HEK293 (cell line): Measurements from ENCODE around the gene ANOS1.

Source experiments
- CTCF ChIA-PET: fragments of 350-600 bp; formaldehyde crosslinking; extraction: SDS; loops from one replicate; lab custom pipeline; 2021; ENCODE audit warnings: antibody characterized with exemption; lab: Yijun Ruan, JAX
- POLR2A ChIA-PET: fragments of 300-600 bp; formaldehyde crosslinking; extraction: SDS; loops from one replicate; lab custom pipeline; 2020; ENCODE audit warnings: antibody characterized with exemption, inconsistent platforms; lab: Yijun Ruan, JAX
- H3K27ac ChIP-seq: fragments of 200-500 bp; sonication (Bioruptor generic); 2 replicates; pipeline ENCODE4 v1.5.1; 2014; ENCODE audit warnings: low read depth, low read length, control low read depth, inconsistent platforms; ENCODE audit errors: extremely low read depth
- H3K36me3 ChIP-seq, 2 experiments: fragments of 200-500 bp in 1 of 2; sonication (Bioruptor generic) in 1 of 2; 1 replicate in 1 of 2; 2 replicates in 1 of 2; pipeline ENCODE4 v1.5.1; 2014 to 2017; ENCODE audit warnings: inconsistent platforms in 2 of 2, low read length in 2 of 2; ENCODE audit not compliant: control insufficient read depth in 2 of 2, insufficient read depth in 1 of 2
- H3K4me1 ChIP-seq: fragments of 200-500 bp; sonication (Bioruptor generic); 2 replicates; pipeline ENCODE4 v1.5.1; 2014; ENCODE audit warnings: mild to moderate bottlenecking, low read length, inconsistent platforms; ENCODE audit not compliant: control insufficient read depth, insufficient read depth
- H3K4me3 ChIP-seq: 2 replicates; pipeline ENCODE4 v1.5.1; 2011; ENCODE audit warnings: low read depth, mild to moderate bottlenecking, control low read depth, low read length, moderate library complexity
- H3K9me3 ChIP-seq: fragments of 200-500 bp; sonication (Bioruptor generic); 2 replicates; pipeline ENCODE4 v1.5.1; 2014; ENCODE audit warnings: low read depth, low read length, inconsistent platforms; ENCODE audit not compliant: control insufficient read depth, insufficient read depth
- KLF1 ChIP-seq: fragments of 450-650 bp; formaldehyde crosslinking; IDR thresholded peaks from 2 replicates; pipeline ENCODE4 v1.5.1; 2016; ENCODE audit warnings: missing biosample characterization, missing genetic modification characterization
- PRDM1 ChIP-seq: fragments of 450-650 bp; formaldehyde crosslinking; IDR thresholded peaks from 2 replicates; pipeline ENCODE4; 2016; ENCODE audit warnings: missing biosample characterization, missing genetic modification characterization
- RBAK ChIP-seq: fragments of 450-650 bp; formaldehyde crosslinking; IDR thresholded peaks from 2 replicates; pipeline ENCODE4 v1.5.1; 2016; ENCODE audit warnings: missing biosample characterization, missing genetic modification characterization
- REPIN1 ChIP-seq: fragments of 450-650 bp; formaldehyde crosslinking; IDR thresholded peaks from 2 replicates; pipeline ENCODE4 v1.5.1; 2017; ENCODE audit warnings: missing biosample characterization, missing genetic modification characterization, low read depth
- SALL2 ChIP-seq: fragments of 450-650 bp; formaldehyde crosslinking; IDR thresholded peaks from 2 replicates; pipeline ENCODE4 v1.5.0; 2017; ENCODE audit warnings: missing biosample characterization, mild to moderate bottlenecking, missing genetic modification characterization, borderline replicate concordance
- SCRT1 ChIP-seq: fragments of 450-650 bp; formaldehyde crosslinking; IDR thresholded peaks from 2 replicates; pipeline ENCODE4 v1.5.1; 2016; ENCODE audit warnings: missing biosample characterization, missing genetic modification characterization, borderline replicate concordance
- SP2 ChIP-seq: fragments of 450-650 bp; formaldehyde crosslinking; IDR thresholded peaks from 2 replicates; pipeline ENCODE4 v1.5.1; 2016; ENCODE audit warnings: missing biosample characterization, missing genetic modification characterization
- YY2 ChIP-seq: fragments of 450-650 bp; formaldehyde crosslinking; IDR thresholded peaks from 2 replicates; pipeline ENCODE4 v1.5.1; 2016; ENCODE audit warnings: missing biosample characterization, missing genetic modification characterization
- ZBTB48 ChIP-seq: fragments of 450-650 bp; formaldehyde crosslinking; IDR thresholded peaks from 2 replicates; pipeline ENCODE4 v1.5.1; 2016; ENCODE audit warnings: missing biosample characterization, missing genetic modification characterization
- ZNF133 ChIP-seq: fragments of 450-650 bp; formaldehyde crosslinking; IDR thresholded peaks from 2 replicates; pipeline ENCODE4 v1.5.1; 2016; ENCODE audit warnings: missing biosample characterization, missing genetic modification characterization
- ZNF140 ChIP-seq: fragments of 450-650 bp; formaldehyde crosslinking; IDR thresholded peaks from 2 replicates; pipeline ENCODE4 v1.5.1; 2016; ENCODE audit warnings: missing biosample characterization, missing genetic modification characterization
- ZNF148 ChIP-seq: fragments of 450-650 bp; formaldehyde crosslinking; IDR thresholded peaks from 2 replicates; pipeline ENCODE4 v1.5.0; 2017; ENCODE audit warnings: missing biosample characterization, missing genetic modification characterization, borderline replicate concordance
- ZNF16 ChIP-seq: fragments of 450-650 bp; formaldehyde crosslinking; IDR thresholded peaks from 2 replicates; pipeline ENCODE4 v1.5.1; 2016; ENCODE audit warnings: low read depth, missing biosample characterization, missing genetic modification characterization
- ZNF19 ChIP-seq: fragments of 450-650 bp; formaldehyde crosslinking; IDR thresholded peaks from 2 replicates; pipeline ENCODE4; 2016; ENCODE audit warnings: missing biosample characterization, missing genetic modification characterization, low read depth
- ZNF2 ChIP-seq: fragments of 450-650 bp; formaldehyde crosslinking; IDR thresholded peaks from 2 replicates; pipeline ENCODE4 v1.5.1; 2016; ENCODE audit warnings: missing biosample characterization, missing genetic modification characterization
- ZNF280D ChIP-seq: fragments of 450-650 bp; formaldehyde crosslinking; IDR thresholded peaks from 2 replicates; pipeline ENCODE4 v1.5.1; 2016; ENCODE audit warnings: missing biosample characterization, missing genetic modification characterization
- ZNF37A ChIP-seq: fragments of 450-650 bp; IDR thresholded peaks from 2 replicates; pipeline ENCODE4 v1.5.1; 2018; ENCODE audit warnings: missing biosample characterization, missing genetic modification characterization
- ZNF404 ChIP-seq: fragments of 450-650 bp; formaldehyde crosslinking; IDR thresholded peaks from 2 replicates; pipeline ENCODE4 v1.5.1; 2017; ENCODE audit warnings: missing biosample characterization, missing genetic modification characterization
- ZNF416 ChIP-seq: fragments of 450-650 bp; formaldehyde crosslinking; IDR thresholded peaks from 2 replicates; pipeline ENCODE4 v1.5.1; 2016; ENCODE audit warnings: missing biosample characterization, missing genetic modification characterization
- ZNF423 ChIP-seq: fragments of 450-650 bp; formaldehyde crosslinking; IDR thresholded peaks from 2 replicates; pipeline ENCODE4 v1.5.1; 2016; ENCODE audit warnings: missing biosample characterization, missing genetic modification characterization
- ZNF473 ChIP-seq: fragments of 450-650 bp; formaldehyde crosslinking; IDR thresholded peaks from 2 replicates; pipeline ENCODE4 v1.5.1; 2017; ENCODE audit warnings: missing biosample characterization, missing genetic modification characterization
- ZNF48 ChIP-seq: fragments of 450-650 bp; formaldehyde crosslinking; IDR thresholded peaks from 2 replicates; pipeline ENCODE4 v1.5.1; 2016; ENCODE audit warnings: missing biosample characterization, missing genetic modification characterization
- ZNF513 ChIP-seq: fragments of 450-650 bp; IDR thresholded peaks from 2 replicates; pipeline ENCODE4 v1.5.1; 2018; ENCODE audit warnings: missing biosample characterization, missing genetic modification characterization
- ZNF514 ChIP-seq: fragments of 450-650 bp; formaldehyde crosslinking; IDR thresholded peaks from 2 replicates; pipeline ENCODE4 v1.5.1; 2016; ENCODE audit warnings: missing biosample characterization, missing genetic modification characterization
- ZNF521 ChIP-seq: fragments of 450-650 bp; formaldehyde crosslinking; IDR thresholded peaks from 2 replicates; pipeline ENCODE4 v1.5.1; 2017; ENCODE audit warnings: missing biosample characterization, mild to moderate bottlenecking, missing genetic modification characterization
- ZNF549 ChIP-seq: fragments of 450-650 bp; IDR thresholded peaks from 2 replicates; pipeline ENCODE4 v1.5.1; 2018; ENCODE audit warnings: missing biosample characterization, missing genetic modification characterization, mild to moderate bottlenecking, inconsistent platforms, moderate library complexity
- ZNF560 ChIP-seq: fragments of 450-650 bp; formaldehyde crosslinking; IDR thresholded peaks from 2 replicates; pipeline ENCODE4 v1.5.1; 2017; ENCODE audit warnings: missing biosample characterization, missing genetic modification characterization, borderline replicate concordance
- ZSCAN18 ChIP-seq: fragments of 450-650 bp; formaldehyde crosslinking; IDR thresholded peaks from 2 replicates; pipeline ENCODE4 v1.5.1; 2016; ENCODE audit warnings: missing biosample characterization, missing genetic modification characterization
- ZSCAN30 ChIP-seq: fragments of 450-650 bp; IDR thresholded peaks from 2 replicates; pipeline ENCODE4 v1.5.1; 2018; ENCODE audit warnings: missing biosample characterization, mild to moderate bottlenecking, missing genetic modification characterization, moderate library complexity

The ANOS1 gene

GRCh38 chrX:8565729-8566128 is 166.2 kb downstream of the ANOS1 start (continued):
- TF ChIP-seq ZSCAN18 (tag by site-specific recombination) (no peak), ZNF513 (tag by site-specific recombination) (no peak), ZNF473 (tag by site-specific recombination) (no peak), ZNF133 (tag by site-specific recombination) (no peak), ZNF148 (tag by site-specific recombination) (no peak)

GRCh38 chrX:8548446-8548845 is 183.5 kb downstream of the ANOS1 start:
- H3K4me3 ChIP-seq, result no peak overlapping the region
- H3K4me1 ChIP-seq, result no peaks in the 10 kb centered on the region
- CTCF ChIA-PET, result interaction anchor here (0.6 kb wide), 1 partner anchor 526 kb away, joined by 3 read pairs; no protein-coding TSS in a partner anchor
- POLR2A ChIA-PET, result no interaction called here
- no peaks in the 10 kb centered on the region for H3K9me3 ChIP-seq
- no peaks in the 10 kb centered on the region for H3K36me3 ChIP-seq
- H3K27ac ChIP-seq, result no peak overlapping the region
- no peak for TF ChIP-seq ZNF280D (tag by site-specific recombination)
- no peak for TF ChIP-seq ZNF37A (tag by site-specific recombination)
- no peak for TF ChIP-seq ZNF473 (tag by site-specific recombination)
- TF ChIP-seq ZSCAN30 (tag by site-specific recombination), result no peak
- TF ChIP-seq ZNF416 (tag by site-specific recombination), result no peak
- no peak for TF ChIP-seq SP2
- no peak for TF ChIP-seq ZNF549 (tag by site-specific recombination)
- TF ChIP-seq REPIN1 (tag by site-specific recombination), result no peak
- TF ChIP-seq ZNF560, result no peak
- TF ChIP-seq ZNF48, result no peak
- TF ChIP-seq RBAK (tag by site-specific recombination), result no peak

- CTCF ChIA-PET, result no interaction called here
- no peak overlapping the region for H3K27ac ChIP-seq
- POLR2A ChIA-PET, result no interaction called here
- H3K36me3 ChIP-seq, result no peaks in the 10 kb centered on the region
- TF ChIP-seq SALL2 (tag by site-specific recombination) (no peak), ZNF404 (no peak), ZNF2 (tag by site-specific recombination) (no peak), ZBTB48 (tag by site-specific recombination) (no peak), ZNF16 (tag by site-specific recombination) (no peak), ZNF140 (tag by site-specific recombination) (no peak), ZNF521 (tag by site-specific recombination) (no peak), YY2 (no peak), RBAK (tag by site-specific recombination) (no peak), ZNF19 (tag by site-specific recombination) (no peak), ZNF423 (tag by site-specific recombination) (no peak), PRDM1 (tag by site-specific recombination) (no peak), ZNF514 (tag by site-specific recombination) (no peak), KLF1 (tag by site-specific recombination) (no peak), SCRT1 (tag by site-specific recombination) (no peak)
- no peaks in the 10 kb centered on the region for H3K4me1 ChIP-seq
- no peak overlapping the region for H3K4me3 ChIP-seq
- no peaks in the 10 kb centered on the region for H3K9me3 ChIP-seq
Observed at GRCh38 chrX:8546715-8547114, 185.2 kb downstream of the ANOS1 start.
